ENCODE data around the gene PTPRT.
"Not testable (repeated sequence)": the region's sequence is repeated elsewhere in the genome, so short reads cannot be mapped to it uniquely, and the experiment has no call there.

The PTPRT gene

DNA sequence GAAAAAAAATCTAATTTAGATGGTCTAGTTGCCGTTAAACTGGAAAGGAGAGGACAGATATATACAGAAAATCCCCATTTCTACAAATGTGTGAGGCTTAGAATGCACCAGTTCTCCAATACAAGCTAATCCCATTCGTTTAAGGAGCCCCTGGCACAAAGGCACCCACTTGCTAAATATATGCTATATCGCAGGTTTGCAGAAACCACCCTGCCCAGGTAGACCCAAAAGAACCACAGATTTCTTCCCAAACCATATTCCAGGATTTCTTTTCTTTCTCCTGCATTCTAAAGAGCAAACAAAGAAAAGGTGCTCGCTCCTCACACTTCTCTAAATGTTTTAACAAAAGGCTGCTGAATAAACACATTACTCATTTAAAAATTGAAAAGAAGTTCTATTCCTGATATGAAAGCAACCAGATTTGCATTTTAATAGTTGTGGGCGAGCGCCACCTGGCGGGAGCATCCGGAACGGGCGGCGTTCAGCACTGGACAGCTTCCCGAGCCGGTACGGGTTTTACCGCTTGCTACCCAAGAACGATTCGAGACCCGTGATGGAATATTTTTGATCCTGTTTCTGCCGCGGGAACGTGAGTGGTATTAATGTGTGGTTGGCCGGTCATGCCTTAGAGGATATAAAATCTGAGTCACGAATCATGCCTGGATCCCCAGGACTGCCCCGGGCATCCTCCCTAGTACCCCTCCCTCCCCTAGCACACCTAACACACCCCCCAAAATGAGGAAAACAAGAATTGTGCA, 2.1 kb downstream of the PTPRT start:
- DNase-seq = peak in 57 of 58 donors; percentile 19 to 91 (median 65)

GRCh38 chr20:43186312-43186711, 3.4 kb downstream of the PTPRT start:
- no peak for DNase-seq

DNA sequence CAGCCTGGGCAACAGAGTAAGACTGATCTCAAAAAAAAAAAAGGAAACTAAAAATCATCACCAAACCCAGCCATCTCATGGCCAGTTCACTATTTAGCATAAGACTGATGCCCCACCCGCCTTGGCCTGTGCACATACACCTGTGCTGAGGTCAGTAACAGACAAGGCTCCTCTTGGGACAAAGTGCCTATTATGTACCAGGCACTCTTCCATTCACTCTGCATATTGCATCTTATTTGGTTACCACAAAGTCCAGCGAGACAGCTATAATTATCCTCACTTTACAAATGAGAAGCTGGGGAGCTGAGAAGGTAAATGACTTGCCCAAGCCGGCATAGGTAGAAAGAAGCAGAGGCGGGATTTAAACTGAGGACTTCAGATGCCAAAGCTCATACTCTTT, 3.8 kb downstream of the PTPRT start:
- no peak for DNase-seq

- no peak for DNase-seq
Measured at GRCh38 chr20:43183536-43184070, 6.1 kb downstream of the PTPRT start.

DNA sequence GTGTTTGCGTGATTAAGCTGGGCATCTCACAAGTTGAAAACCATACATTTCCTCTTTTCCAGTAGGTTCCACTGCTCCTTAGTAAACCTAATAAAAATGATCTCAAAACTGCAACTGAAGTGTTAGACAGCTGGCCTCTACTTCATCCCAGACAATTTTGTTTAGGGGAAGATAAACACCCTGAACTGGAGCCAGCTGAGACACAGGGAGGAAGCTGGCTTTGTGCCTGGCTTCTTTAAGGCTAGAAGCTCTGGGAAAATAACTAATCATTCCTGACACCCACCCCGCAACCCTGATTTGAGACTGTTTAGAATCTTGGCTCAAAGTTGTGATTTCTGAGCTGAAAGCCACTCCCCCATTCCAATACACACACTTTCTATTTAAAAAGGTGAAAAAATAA, 11.6 kb downstream of the PTPRT start:
- DNase-seq = no peak

DNA sequence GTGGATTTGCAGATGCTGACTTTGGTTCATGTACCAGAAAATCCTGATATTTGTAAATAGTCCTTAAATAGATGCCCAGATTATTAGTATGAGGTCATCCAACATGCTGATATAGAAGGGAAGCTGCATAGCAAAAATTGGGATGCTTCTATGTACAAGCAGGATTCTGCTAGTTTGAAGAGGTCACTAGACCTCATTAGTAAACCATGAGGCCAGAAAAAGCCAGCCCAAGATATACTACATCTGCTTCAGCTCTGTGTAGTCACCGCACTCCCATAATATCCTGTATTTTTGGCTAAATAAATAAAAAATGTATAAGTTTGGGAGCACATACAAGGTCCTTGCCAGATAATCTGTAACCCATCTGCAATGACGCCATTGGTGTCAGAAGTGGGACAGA, 13.0 kb downstream of the PTPRT start:
- no peak for DNase-seq

- DNase-seq = no peak
Measured at GRCh38 chr20:43171930-43172329, 17.8 kb downstream of the PTPRT start.

DNA sequence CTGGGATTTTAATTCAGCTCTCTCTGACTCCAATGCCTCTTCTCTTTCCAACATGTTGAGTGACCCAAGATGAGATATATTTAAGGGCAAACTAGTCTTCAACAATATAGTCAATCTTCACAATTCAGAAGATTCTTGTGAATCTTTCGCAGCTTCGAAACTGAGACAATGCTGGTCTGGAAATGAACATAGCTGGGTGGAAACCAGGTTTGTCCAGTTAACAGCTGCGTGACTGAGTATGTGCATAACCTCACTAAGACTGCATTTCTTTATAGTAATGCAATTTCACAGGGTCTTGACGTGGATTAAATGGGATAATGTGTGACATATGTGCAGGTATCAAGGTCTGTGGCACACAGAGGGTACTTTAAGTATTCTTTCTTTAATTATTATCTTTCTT, 18.9 kb downstream of the PTPRT start:
- no peak for DNase-seq

- no peak for DNase-seq
Measured at GRCh38 chr20:43167615-43168014, 22.1 kb downstream of the PTPRT start.

DNA sequence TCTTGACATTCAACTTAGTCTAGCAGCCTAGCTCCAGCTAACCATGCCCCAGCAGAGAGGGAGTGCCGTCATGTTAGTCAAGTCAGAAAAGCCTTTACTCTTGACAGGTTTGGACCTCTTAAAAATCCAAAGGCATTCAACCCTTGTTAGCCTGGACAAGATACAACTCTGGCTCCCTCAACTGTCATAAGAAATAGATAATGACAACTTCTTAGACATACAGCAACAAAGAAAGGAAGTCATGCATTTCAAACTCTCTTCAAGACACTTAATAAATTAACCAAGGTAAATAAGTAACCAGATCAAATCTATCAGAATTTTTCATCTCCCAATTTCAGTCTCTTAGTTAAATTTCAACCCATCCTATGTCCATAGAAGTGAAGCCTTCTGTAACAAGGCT, 22.7 kb downstream of the PTPRT start:
- no peak for DNase-seq

DNA sequence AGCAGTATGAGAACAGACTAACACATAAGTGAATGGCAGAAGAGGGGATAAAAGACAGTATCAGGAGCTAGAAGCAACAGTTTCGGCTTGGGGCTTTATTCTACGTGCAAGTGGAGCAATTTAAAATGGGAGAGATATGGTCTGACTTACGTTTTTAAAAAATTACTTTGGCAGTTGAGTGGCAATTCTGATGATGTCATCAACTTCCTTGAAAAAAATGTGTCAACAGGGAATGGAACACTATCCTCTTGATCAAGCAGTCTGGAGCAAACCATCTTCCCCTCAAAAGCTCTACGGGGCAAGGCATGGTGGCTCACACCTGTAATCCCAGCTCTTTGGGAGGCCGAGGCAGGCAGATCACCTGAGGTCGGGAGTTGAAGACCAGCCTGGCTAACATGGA, 24.1 kb downstream of the PTPRT start:
- DNase-seq = no peak

DNA sequence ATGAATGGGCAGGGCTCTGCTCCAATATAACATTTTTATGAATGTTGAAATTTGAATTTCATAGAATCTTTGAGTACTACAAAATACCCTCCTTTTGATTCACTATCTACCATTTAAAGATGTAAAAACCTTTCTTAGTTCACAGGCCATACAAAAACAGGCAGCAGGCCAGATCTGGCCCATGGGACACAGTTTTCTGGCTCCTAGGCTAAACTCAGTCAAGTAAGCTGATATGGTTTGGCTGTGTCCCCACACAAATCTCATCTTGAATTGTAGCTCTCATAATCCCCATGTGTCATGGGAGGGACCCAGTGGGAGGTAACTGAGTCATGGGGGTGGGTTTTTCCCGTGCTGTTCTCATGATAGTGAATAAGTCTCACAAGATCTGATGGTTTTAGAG, 25.0 kb downstream of the PTPRT start:
- DNase-seq = not testable (repeated sequence)

- no peak for DNase-seq
Measured at GRCh38 chr20:43161716-43162115, 28.0 kb downstream of the PTPRT start.

DNA sequence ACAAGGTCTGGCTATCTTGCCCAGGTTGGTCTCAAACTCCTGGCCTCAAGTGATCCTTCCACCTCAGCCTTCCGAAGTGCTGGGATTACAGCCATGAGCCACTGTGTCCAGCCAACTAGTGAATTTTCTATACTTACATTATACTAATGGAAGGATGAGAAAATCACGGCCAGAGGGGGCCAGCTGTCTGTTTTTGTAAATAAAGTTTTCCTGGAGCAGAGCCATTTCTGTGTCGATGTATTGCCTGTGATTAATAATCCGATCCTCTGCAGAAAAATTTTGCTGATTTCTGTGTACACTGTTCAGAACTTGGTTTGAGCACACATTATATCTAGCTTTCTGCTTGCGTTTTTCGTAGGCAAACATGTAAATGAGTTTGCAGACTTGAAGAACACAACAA, 28.8 kb downstream of the PTPRT start:
- DNase-seq = no peak

- peak in 23 of 58 donors; percentile 1 to 59 (median 13) for DNase-seq
Measured at GRCh38 chr20:43159994-43160393, 29.7 kb downstream of the PTPRT start.

GRCh38 chr20:43155366-43156100, 34.2 kb downstream of the PTPRT start:
- DNase-seq = no peak

DNA sequence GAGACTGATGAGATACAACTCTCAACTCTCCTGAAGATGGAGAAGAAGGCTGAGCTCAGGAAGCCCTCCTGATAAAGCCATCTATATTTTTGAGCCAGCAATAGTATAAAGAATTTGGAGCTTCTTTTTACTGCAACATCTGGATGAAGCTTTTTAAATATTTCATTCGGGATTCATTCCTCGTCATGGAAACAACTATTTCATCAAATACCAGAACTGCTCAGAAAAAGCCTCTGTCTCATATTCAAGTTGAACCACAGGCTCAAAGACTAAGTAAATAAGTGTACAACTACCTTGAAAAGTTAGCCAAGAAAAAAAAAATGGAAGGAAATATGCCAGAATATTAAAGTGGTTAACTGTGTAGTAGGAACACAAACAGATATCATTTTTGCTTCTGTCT, 37.8 kb downstream of the PTPRT start:
- DNase-seq = no peak

DNA sequence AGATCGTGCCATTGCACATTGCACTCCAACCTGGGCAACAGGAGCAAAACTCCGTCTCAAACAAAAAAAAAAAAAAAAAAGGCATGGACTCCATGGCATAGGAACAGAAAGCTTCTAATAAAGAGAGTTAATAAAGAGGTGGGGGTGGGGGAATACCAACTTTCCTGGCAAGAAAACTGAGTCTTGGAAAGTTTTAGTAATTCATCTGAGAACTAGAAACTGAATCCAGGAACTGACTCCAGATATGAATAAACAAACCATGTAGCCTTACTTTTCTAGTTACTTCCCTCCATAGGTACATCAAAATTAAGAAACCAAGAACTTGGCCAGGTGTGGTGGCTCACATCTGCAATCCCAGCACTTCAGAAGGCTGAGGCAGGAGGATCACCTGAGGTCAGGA, 38.5 kb downstream of the PTPRT start:
- DNase-seq = no peak

DNA sequence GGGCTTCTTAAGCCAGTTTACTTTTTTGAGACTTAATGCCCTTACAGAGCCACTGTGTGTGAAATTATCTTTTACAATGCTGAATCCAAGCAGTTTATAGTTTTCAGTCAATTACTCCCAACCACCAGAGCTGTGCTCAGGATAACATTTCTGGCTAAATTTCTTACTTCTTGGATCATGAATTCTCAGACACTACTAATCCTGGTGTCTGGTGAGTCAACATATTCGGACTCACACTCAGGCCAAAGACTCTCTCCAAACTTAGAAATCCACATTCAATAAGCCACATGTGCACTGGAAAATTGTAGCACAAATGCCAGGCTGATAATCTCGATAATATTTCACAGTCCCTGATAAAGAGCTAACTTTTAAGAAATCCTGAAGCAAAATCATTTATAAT, 49.0 kb downstream of the PTPRT start:
- no peak for DNase-seq

DNA sequence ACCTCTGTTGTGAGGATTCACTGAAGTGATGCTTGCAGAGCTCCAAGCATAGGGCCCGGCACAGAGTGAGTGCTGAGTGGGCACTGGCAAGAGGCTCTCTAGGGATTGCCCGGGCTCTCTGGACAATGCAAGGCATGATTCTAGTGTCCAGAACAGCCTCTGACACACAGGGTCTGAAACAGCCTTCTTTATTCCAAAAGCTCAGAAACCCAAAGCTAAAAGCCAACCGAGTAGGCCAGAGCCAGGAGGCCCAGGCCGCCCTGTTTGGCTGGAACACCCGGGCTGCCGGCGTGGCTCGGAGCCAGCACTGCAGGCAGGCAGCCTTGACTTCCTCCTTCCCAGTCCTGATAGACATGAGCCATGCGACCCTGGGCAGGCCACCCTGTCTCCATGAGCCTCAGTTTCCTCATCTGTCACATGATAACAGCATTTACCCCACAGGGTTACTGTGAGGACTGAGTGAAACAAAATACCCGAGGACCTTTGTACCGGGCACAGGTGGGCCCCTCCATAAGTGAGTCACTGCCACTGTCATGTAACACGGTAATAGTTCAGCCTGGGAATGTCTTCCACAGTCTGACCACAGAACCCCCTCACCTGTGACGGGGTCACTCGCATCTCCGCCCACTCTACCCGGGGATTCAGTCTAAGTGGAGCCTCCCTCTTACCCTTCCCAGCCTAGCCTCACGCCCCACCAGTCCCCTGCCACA, 51.5 kb downstream of the PTPRT start:
- DNase-seq = peak in 34 of 58 donors; percentile 3 to 66 (median 19)

GRCh38 chr20:43137160-43137559, 52.5 kb downstream of the PTPRT start:
- DNase-seq = no peak

DNA sequence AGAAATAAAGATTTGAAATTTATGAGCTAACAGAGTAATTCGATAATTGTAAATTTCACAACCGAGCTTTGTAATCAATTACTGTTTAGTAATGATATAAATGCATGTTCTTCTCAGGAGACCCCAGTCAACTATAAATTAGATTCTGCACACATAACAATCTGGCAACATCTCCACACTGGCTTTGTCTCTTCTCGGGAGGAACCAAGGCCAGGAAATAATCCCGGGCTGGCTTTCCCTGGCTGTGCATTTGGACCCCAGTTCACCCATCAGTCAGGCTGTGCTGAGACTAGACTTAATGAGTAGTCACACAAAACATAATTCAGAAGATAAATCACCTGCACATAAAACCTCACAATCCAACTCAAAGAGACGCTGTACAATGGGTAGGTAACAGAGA, 65.5 kb downstream of the PTPRT start:
- DNase-seq = peak in 22 of 58 donors; percentile 0 to 55 (median 10)

Measured in anterior cingulate cortex (tissue), 58 donors.